ENCODE measurements around the gene P2RY1.
"Not testable (repeated sequence)": the region's sequence is repeated elsewhere in the genome, so short reads cannot be mapped to it uniquely, and the experiment has no call there.

P2RY1 gene

DNA sequence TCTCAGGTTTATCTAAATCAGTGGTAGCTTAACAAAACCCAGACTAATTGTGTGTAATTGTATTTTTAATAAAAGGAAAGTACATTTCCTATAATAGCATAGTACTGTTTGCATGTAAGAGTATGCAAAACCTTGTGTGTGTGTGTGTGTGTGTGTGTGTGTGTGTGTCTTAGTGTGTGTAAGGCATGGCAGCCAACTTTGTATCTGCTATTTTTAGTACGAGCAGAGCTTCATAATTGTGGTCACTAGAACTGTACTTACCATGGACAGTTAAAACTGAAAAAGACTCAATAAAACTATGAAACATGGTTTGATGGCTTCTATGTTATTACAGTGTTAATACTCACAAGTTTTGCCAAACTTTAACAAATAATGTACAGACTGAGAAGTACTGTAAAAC lies 6.2 kb downstream of the P2RY1 start:
- DNase-seq: no peak

DNA sequence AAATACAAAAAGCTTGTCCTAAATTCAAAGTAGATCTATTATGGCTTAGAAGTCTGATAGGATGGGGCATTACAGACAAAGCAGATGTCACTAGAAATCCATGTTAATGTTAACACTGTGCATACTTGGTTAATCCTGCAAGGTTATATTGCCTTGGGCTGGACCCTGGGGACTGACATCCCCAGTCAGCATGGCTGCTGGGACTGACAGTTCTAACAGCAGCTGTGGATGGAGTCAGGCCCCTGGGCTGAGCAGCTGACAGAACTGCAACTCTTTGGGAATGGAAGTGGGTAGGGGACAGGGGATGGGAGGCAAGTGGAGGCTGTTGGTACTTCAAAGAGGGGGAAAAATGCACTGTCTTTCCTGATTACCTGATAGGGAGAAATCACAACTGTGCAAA lies 7.5 kb downstream of the P2RY1 start:
- no peak for DNase-seq

GRCh38 chr3:152843955-152844354 lies 9.0 kb downstream of the P2RY1 start:
- no peak for DNase-seq

DNA sequence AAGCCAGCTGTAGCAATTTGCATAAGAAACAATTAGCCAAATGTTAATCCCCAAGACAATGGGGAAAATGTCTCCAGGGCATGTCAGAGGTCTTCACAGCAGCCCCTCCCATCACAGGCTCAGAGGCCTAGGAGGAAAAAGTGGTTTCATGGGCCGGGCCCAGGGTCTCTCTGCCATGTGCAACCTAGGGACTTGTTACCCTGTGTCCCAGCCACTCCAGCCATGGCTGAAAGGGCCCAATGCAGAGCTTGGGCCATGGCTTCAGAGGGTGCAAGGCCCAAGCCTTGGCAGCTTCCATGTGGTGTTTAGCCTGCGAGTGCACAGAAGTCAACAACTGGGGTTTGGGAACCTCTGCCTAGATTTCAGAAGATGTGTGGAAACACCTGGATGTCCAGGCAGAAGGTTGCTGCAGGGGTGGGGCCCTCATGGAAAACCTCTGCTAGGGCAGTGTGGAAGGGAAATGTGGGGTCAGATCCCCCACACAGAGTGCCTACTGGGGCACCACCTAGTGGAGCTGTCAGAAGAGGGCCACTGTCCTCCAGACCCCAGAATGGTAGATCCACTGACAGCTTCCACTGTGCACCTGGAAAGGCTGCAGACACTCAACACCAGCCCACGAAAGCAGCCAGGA lies 11.8 kb downstream of the P2RY1 start:
- DNase-seq: not testable (repeated sequence)

GRCh38 chr3:152847599-152847998 lies 12.7 kb downstream of the P2RY1 start:
- DNase-seq: not testable (repeated sequence)

DNA sequence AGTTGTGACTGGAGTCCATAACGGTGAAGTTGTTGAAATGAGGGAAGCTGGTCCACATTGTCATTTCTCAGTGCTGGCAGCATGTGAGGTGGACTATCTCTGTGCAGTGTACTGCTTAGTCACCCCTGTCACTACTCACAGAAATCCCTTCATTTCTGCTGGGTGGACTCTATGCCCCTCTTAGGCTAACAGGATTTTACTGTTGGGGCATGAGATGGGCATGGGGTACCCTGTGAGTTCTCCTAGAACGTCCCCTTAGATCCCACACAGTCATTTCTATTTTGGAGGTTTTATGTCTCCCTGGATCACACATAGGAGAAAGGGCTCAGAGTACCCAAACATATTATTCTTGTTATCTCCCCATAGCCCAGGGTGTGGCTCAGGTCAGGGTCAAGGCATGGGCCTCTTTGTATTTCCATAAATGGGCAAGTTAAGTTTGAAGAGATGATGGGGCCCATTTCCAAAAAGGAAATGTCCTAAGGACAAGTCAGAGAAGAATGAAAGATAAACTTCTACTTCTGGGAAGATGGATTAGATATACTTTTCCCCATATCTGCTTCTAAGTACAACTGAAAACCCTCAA lies 15.2 kb downstream of the P2RY1 start:
- no peak for DNase-seq

GRCh38 chr3:152853196-152853595 lies 18.3 kb downstream of the P2RY1 start:
- DNase-seq: no peak

GRCh38 chr3:152857082-152857481 lies 22.2 kb downstream of the P2RY1 start:
- no peak for DNase-seq

GRCh38 chr3:152858170-152858800 lies 23.4 kb downstream of the P2RY1 start:
- no peak for DNase-seq

DNA sequence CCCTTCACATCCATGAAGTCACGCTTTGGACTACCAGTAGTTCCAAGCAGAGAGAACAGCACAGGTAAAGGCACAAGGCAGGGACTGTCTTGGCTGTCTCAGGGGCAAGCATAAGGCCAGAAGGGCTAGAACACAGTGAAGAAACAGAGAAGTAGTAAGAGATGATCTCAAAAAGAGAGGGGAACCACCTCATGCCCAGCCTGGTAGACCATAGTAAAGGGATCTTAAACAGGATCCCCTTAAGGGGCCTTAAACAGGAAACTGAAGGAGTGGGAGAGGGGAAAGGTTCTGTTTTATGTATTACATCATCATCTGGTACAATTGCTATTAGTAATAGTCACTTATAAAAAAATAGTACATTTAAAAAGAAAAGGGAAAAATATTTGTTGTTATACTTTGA lies 25.8 kb downstream of the P2RY1 start:
- DNase-seq: no peak

DNA sequence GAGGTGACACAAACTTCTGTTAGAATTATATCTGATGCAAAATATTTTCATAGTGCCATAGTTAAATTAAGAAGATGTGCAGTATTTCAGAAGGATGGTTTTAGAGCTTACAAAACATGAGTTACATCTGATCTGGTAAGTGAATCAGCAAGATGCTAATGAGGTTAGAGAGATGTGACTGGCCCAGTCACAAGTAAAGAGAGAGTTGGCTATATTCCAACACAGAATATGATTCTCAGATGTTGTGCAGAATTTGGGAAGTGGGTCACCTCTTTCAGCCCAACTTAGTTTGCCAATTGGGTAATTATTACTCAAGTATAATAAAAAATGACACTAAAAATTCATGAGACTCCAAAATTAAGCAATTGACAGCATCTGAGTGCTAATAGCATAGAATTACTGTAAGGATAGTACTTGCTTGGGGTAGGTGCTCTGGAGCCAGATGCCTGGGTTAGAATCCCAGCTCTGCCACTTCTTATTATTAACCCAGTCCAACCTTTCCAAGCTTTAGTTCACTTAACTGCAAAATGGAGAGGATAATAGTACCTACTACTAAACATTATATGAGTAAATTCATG lies 30.8 kb downstream of the P2RY1 start:
- no peak for DNase-seq

DNA sequence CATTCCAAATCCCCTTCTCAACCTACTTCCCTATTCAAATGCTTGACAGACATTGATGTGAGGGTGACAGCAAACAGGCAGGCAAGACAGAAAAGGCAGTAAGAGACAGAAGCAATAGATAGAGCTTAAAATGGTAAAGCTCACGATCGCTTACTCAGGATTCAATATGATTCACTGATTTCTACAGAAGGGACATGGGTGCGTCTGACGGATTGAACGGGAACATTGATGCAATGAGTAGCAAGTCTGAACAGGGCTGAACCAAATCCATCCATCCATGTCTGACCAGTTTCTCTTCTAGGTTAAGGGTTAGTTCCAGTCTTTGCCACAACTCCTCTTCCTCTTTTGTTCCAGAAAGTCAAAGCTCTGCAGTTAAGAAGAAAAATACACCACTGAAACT lies 35.1 kb downstream of the P2RY1 start:
- DNase-seq: no peak

GRCh38 chr3:152873314-152873713 lies 38.4 kb downstream of the P2RY1 start:
- not testable (repeated sequence) for DNase-seq

GRCh38 chr3:152874896-152875749 lies 40.2 kb downstream of the P2RY1 start:
- DNase-seq: no peak

DNA sequence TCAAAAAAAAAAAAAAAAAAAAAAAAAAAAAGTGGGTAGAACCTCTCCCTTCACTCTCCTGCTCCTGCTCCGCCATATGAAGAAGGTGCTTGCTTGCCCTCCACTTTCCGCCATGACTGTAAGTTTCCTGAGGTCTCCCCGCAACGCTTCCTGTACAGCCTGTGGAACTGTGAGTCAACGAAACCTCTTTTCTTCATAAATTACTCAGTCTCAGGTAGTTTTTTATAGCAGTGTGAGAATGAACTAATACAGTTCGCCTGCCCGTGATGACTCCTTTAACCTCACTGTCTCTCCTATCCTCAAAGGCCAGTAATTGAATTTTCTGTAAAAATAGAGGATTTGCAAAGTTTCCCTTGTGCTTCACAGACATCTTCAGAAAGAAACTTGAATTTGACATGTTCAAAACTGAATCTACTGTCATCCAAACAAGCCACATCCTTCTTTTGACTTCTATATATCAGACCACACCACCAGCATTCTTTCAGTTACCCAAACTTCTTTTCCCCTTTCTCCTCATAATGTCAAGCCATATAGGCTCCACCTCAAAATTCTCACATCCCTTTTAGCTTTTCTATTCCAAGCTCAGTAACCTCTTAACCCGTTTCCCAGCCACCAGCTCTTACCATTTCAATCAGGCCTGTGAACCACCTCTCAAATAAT lies 44.3 kb downstream of the P2RY1 start:
- DNase-seq: no peak

GRCh38 chr3:152879790-152880174 lies 44.9 kb downstream of the P2RY1 start:
- no peak for DNase-seq

DNA sequence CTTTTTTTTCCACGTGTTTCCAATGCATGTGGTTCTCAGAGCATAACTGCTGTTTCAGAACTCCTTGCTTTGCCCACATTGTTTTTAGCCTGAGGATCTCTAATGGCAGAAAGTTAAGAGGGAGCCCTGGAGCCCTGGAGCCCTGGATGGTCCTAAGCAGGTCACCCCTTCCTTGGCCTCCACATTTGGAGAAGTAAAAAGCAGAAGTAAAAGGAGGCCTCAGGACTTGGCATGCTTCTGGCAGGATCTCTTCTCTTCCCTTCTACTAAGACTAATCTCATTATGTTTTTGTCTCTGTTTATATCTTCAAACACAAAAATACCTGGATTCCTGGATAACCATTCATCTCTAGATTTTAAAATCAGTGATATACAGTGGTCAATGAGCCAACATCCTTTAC lies 50.1 kb downstream of the P2RY1 start:
- no peak for DNase-seq
